T-helper 2 cell treated with Interferon-gamma antibody and Interleukin-4, amounts not matched to agents 5 μg/mL and 100 μg/mL, for 36 hours (primary cell): ENCODE measurements around the gene FBXW8.

Source experiments
- DNase-seq: peaks from one replicate; pipeline ENCODE4 v3.0.0; 2021; ENCODE audit warnings: low spot score
- H3K27ac Mint-ChIP-seq: one replicate; pipeline ENCODE4 v1.8.0; 2021; ENCODE audit warnings: mild to moderate bottlenecking, mixed read lengths
- H3K27me3 Mint-ChIP-seq: one replicate; pipeline ENCODE4 v1.8.0; 2021; ENCODE audit warnings: low read depth, mixed read lengths
- H3K36me3 Mint-ChIP-seq: one replicate; pipeline ENCODE4 v1.8.0; 2021; ENCODE audit warnings: low read depth, mixed read lengths
- H3K4me1 Mint-ChIP-seq: one replicate; pipeline ENCODE4 v1.8.0; 2021; ENCODE audit warnings: low read depth, mixed read lengths
- H3K4me3 Mint-ChIP-seq: one replicate; pipeline ENCODE4 v1.8.0; 2022; ENCODE audit warnings: mild to moderate bottlenecking, moderate library complexity, mixed read lengths
- H3K9me3 Mint-ChIP-seq: one replicate; pipeline ENCODE4 v1.8.0; 2021; ENCODE audit warnings: mixed read lengths

The FBXW8 gene

DNA sequence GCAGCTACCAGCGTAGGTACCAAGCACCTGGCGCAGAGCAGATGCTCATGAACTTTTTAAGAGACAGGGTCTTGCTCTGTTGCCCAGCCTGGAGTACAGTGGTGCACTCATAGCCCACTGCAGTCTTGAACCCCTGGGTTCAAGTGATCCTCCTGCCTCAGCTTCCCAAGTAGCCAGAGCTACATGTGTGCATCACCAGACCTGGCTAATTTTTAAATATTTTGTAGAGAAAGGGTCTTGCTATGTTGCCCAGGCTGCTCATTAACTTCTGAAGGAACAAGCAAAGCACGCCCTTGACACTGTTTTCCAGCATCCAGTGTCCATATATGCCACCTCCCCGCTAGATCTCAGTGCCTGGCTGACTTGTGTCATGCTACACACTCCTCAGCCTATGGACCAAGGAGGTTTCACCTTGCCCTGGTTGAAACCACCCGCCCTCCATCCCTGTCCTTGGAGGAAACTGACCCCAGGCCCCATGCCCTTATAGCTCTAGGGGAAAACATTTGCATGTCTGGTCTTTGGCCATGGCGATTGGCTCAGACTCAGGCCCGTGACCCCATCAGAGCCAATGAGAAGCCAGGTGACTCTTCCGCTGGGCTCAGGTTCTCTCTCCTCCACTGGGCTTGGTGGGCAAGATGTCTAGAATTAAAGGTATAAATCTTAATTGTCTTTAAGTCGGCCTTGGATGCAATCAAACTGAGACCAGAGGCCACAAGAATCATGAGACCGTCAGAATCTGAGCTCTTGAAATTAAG lies 162.2 kb downstream of the FBXW8 start:
- no peaks in the 10 kb centered on the region for H3K27me3 Mint-ChIP-seq
- H3K9me3 Mint-ChIP-seq = no peaks in the 10 kb centered on the region
- H3K4me3 Mint-ChIP-seq = no peak overlapping the region
- no peak for DNase-seq
- no peak overlapping the region for H3K27ac Mint-ChIP-seq
- H3K4me1 Mint-ChIP-seq = peaks cover 15% of the 10 kb centered on the region
- H3K36me3 Mint-ChIP-seq = peaks cover 14% of the 10 kb centered on the region

GRCh38 chr12:117073611-117074010 lies 162.9 kb downstream of the FBXW8 start:
- no peak for DNase-seq
- no peak overlapping the region for H3K4me3 Mint-ChIP-seq
- no peaks in the 10 kb centered on the region for H3K27me3 Mint-ChIP-seq
- no peak overlapping the region for H3K27ac Mint-ChIP-seq
- H3K36me3 Mint-ChIP-seq = peaks cover 13% of the 10 kb centered on the region
- no peaks in the 10 kb centered on the region for H3K9me3 Mint-ChIP-seq
- peaks cover 15% of the 10 kb centered on the region for H3K4me1 Mint-ChIP-seq

GRCh38 chr12:117076410-117077372 lies 165.9 kb downstream of the FBXW8 start:
- peak overlapping the region; percentile 11 for H3K4me3 Mint-ChIP-seq
- peaks cover 11% of the 10 kb centered on the region for H3K4me1 Mint-ChIP-seq
- H3K27me3 Mint-ChIP-seq = no peaks in the 10 kb centered on the region
- H3K36me3 Mint-ChIP-seq = peaks cover 6% of the 10 kb centered on the region
- peak overlapping the region; percentile 68 for H3K27ac Mint-ChIP-seq
- no peaks in the 10 kb centered on the region for H3K9me3 Mint-ChIP-seq
- DNase-seq = no peak

- no peaks in the 10 kb centered on the region for H3K9me3 Mint-ChIP-seq
- no peak overlapping the region for H3K27ac Mint-ChIP-seq
- H3K4me1 Mint-ChIP-seq = peaks cover 11% of the 10 kb centered on the region
- peaks cover 9% of the 10 kb centered on the region for H3K36me3 Mint-ChIP-seq
- no peak for DNase-seq
- H3K4me3 Mint-ChIP-seq = no peak overlapping the region
- no peaks in the 10 kb centered on the region for H3K27me3 Mint-ChIP-seq
Observed at GRCh38 chr12:117079487-117079886, 168.7 kb downstream of the FBXW8 start.

- Mint-ChIP-seq H3K9me3 (no peaks in the 10 kb centered on the region), H3K27ac (no peak overlapping the region)
Observed at GRCh38 chr12:117080661-117081144, 170.0 kb downstream of the FBXW8 start.

More at GRCh38 chr12:117080661-117081144, 170.0 kb downstream of the FBXW8 start:
- no peak overlapping the region for H3K4me3 Mint-ChIP-seq
- H3K27me3 Mint-ChIP-seq = no peaks in the 10 kb centered on the region
- H3K4me1 Mint-ChIP-seq = peaks cover 11% of the 10 kb centered on the region
- no peak for DNase-seq
- H3K36me3 Mint-ChIP-seq = peaks cover 9% of the 10 kb centered on the region
